Stimulated activated CD8-positive, alpha-beta memory T cell treated with anti-CD3 and anti-CD28 coated beads, Interleukin-12 subunit alpha, Interleukin-12 subunit beta, amount 100 ng/mL, for 4 hours (primary cell): ENCODE results near the gene MAFG.

Experiments
- DNase-seq: peaks from one replicate; pipeline ENCODE4 v3.0.0-alpha.2; 2020; ENCODE audit warnings: low read depth

MAFG gene

GRCh38 chr17:81868674-81869220 lies 58.8 kb downstream of the MAFG start:
- DNase-seq = no peak
